GM12878 (cell line): Measurements from ENCODE around the gene INTS6. TPM values are rescaled to one million over a fixed set of nuclear protein-coding genes. Genes with fewer than 3 reads are reported as not detected.
A peak's percentile ranks its signal among the peaks of the same experiment; 100 is the strongest.

Source experiments
- ATF3 ChIP-seq: IDR thresholded peaks from 2 replicates; pipeline ENCODE4 v1.6.1; 2011; ENCODE audit warnings: low read depth, mild to moderate bottlenecking, low read length, moderate library complexity, borderline replicate concordance; ENCODE audit errors: extremely low read depth
- BMI1 ChIP-seq: fragments of 450-650 bp; IDR thresholded peaks from 2 replicates; pipeline ENCODE4 v1.6.1; 2016; ENCODE audit warnings: mild to moderate bottlenecking, moderate library complexity, borderline replicate concordance
- CEBPZ ChIP-seq: fragments of 150-350 bp; IDR thresholded peaks from 2 replicates; pipeline ENCODE4 v1.6.1; 2016; ENCODE audit warnings: low read depth, low read length
- FOXK2 ChIP-seq: fragments of 450-650 bp; IDR thresholded peaks from 2 replicates; pipeline ENCODE4 v1.6.1; 2017; ENCODE audit warnings: mild to moderate bottlenecking, moderate library complexity
- GATAD2B ChIP-seq: fragments of 450-650 bp; conservative IDR thresholded peaks from 2 replicates; pipeline ENCODE4 v1.6.1; 2017; ENCODE audit warnings: low read depth, mild to moderate bottlenecking, moderate library complexity
- IKZF2 ChIP-seq, 2 experiments: fragments of 450-650 bp; IDR thresholded peaks; 2 replicates each; pipeline ENCODE4 v1.6.1; 2017; ENCODE audit warnings: mild to moderate bottlenecking in 2 of 2, moderate library complexity in 2 of 2
- IRF3 ChIP-seq: fragments of 450-650 bp; IDR thresholded peaks from 2 replicates; pipeline ENCODE4 v1.6.1; 2014; ENCODE audit warnings: mild to moderate bottlenecking
- MYB ChIP-seq: fragments of 150-350 bp; IDR thresholded peaks from 2 replicates; pipeline ENCODE4 v1.6.1; 2014; ENCODE audit warnings: mild to moderate bottlenecking, low read depth, low read length, borderline replicate concordance
- NFXL1 ChIP-seq: fragments of 450-650 bp; IDR thresholded peaks from 2 replicates; pipeline ENCODE4 v1.6.1; 2017; ENCODE audit warnings: antibody characterized with exemption, mild to moderate bottlenecking, borderline replicate concordance
- NFYA ChIP-seq: IDR thresholded peaks from 2 replicates; pipeline ENCODE4 v1.6.1; 2011; ENCODE audit warnings: low read depth, mild to moderate bottlenecking, low read length, improper control_type of control experiment, borderline replicate concordance
- NR2F1 ChIP-seq: fragments of 450-650 bp; conservative IDR thresholded peaks from 2 replicates; pipeline ENCODE4 v1.6.1; 2017; ENCODE audit warnings: mild to moderate bottlenecking
- PAX5 ChIP-seq: IDR thresholded peaks from 2 replicates; pipeline ENCODE4 v1.6.1; 2011; ENCODE audit warnings: low read depth, low read length, borderline replicate concordance
- polyA plus RNA-seq, 11 experiments: library from polyadenylated mRNA; depleted of rRNA in 4 of 11; unstranded in 6 of 11; stranded (reverse) in 5 of 11; fragments of >200 nt; fragmentation: Nextera tagmentation in 4 of 11; fragmentation: Illumina TruSeq in 1 of 11; extraction: Ambion mirVana in 4 of 11; extraction: Trizol in 1 of 11; gene quantifications; 1 replicate in 1 of 11; 2 replicates in 10 of 11; pipeline versions ENCODE4 v1.2.1 to v1.2.3, GENCODE V29; 2011 to 2016; ENCODE audit warnings: inconsistent platforms in 2 of 11, missing spikeins in 2 of 11, low read depth in 1 of 11
- total RNA-seq, 4 experiments: library from RNA; depleted of rRNA in 3 of 4; stranded (reverse); fragments of >200 nt in 3 of 4; fragmentation: Illumina TruSeq in 1 of 4; extraction: Trizol in 1 of 4; gene quantifications; 2 replicates each; pipeline versions ENCODE4 v1.2.1 to v1.2.3, GENCODE V29; 2013 to 2021
- TF ChIP-seq, protein P1 (sequence below): IDR thresholded peaks from 2 replicates; pipeline ENCODE4 v1.6.1; 2012; ENCODE audit warnings: mild to moderate bottlenecking, low read depth, low read length
- TF ChIP-seq, protein P2 (sequence below): fragments of 450-650 bp; IDR thresholded peaks from 2 replicates; pipeline ENCODE4 v1.6.1; 2016; ENCODE audit warnings: mild to moderate bottlenecking
- TF ChIP-seq, protein P3 (sequence below): fragments of 450-650 bp; IDR thresholded peaks from 2 replicates; pipeline ENCODE4 v1.6.1; 2018; ENCODE audit warnings: borderline replicate concordance, mild to moderate bottlenecking; ENCODE audit not compliant: partially characterized antibody

Gene INTS6
- total and polyA plus RNA-seq, 10 of the 15 experiments (the other 5 are each of a cell fraction or from before 2014, with no cell fraction given): 7.2 to 57.7 (median 30.9) TPM

- TF ChIP-seq CEBPZ (no peak), IKZF2 (IDR thresholded peaks at IDR 0.05) (peak in 1 of 2 experiments; percentile 6; a peak in 2 of 4 replicates), BMI1 (no peak), MYB (no peak), NR2F1 (no peak), ATF3 (no peak), IRF3 (no peak), NFXL1 (no peak), NFYA (no peak), FOXK2 (no peak), GATAD2B (0 out of 2 replicates have a peak, but pooled peaks have one; percentile 26), PAX5 (no peak)
- TF ChIP-seq, protein P1, sequence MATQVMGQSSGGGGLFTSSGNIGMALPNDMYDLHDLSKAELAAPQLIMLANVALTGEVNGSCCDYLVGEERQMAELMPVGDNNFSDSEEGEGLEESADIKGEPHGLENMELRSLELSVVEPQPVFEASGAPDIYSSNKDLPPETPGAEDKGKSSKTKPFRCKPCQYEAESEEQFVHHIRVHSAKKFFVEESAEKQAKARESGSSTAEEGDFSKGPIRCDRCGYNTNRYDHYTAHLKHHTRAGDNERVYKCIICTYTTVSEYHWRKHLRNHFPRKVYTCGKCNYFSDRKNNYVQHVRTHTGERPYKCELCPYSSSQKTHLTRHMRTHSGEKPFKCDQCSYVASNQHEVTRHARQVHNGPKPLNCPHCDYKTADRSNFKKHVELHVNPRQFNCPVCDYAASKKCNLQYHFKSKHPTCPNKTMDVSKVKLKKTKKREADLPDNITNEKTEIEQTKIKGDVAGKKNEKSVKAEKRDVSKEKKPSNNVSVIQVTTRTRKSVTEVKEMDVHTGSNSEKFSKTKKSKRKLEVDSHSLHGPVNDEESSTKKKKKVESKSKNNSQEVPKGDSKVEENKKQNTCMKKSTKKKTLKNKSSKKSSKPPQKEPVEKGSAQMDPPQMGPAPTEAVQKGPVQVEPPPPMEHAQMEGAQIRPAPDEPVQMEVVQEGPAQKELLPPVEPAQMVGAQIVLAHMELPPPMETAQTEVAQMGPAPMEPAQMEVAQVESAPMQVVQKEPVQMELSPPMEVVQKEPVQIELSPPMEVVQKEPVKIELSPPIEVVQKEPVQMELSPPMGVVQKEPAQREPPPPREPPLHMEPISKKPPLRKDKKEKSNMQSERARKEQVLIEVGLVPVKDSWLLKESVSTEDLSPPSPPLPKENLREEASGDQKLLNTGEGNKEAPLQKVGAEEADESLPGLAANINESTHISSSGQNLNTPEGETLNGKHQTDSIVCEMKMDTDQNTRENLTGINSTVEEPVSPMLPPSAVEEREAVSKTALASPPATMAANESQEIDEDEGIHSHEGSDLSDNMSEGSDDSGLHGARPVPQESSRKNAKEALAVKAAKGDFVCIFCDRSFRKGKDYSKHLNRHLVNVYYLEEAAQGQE: no peak
- TF ChIP-seq, protein P2, sequence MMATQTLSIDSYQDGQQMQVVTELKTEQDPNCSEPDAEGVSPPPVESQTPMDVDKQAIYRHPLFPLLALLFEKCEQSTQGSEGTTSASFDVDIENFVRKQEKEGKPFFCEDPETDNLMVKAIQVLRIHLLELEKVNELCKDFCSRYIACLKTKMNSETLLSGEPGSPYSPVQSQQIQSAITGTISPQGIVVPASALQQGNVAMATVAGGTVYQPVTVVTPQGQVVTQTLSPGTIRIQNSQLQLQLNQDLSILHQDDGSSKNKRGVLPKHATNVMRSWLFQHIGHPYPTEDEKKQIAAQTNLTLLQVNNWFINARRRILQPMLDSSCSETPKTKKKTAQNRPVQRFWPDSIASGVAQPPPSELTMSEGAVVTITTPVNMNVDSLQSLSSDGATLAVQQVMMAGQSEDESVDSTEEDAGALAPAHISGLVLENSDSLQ: no peak
- TF ChIP-seq, protein P3, sequence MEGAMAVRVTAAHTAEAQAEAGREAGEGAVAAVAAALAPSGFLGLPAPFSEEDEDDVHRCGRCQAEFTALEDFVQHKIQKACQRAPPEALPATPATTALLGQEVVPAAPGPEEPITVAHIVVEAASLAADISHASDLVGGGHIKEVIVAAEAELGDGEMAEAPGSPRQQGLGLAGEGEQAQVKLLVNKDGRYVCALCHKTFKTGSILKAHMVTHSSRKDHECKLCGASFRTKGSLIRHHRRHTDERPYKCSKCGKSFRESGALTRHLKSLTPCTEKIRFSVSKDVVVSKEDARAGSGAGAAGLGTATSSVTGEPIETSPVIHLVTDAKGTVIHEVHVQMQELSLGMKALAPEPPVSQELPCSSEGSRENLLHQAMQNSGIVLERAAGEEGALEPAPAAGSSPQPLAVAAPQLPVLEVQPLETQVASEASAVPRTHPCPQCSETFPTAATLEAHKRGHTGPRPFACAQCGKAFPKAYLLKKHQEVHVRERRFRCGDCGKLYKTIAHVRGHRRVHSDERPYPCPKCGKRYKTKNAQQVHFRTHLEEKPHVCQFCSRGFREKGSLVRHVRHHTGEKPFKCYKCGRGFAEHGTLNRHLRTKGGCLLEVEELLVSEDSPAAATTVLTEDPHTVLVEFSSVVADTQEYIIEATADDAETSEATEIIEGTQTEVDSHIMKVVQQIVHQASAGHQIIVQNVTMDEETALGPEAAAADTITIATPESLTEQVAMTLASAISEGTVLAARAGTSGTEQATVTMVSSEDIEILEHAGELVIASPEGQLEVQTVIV: no peak
Observed at GRCh38 chr13:51331354-51331861, 121.4 kb downstream of the INTS6 start (continued).
